H1 (cell line): Measurements from ENCODE around the gene ISM1.

Experiments used
- CBX5 ChIP-seq: fragments of 300-800, 300-1000 bp; sonication (generic); IDR thresholded peaks from 2 replicates; pipeline ENCODE4 v1.7.1; 2016; ENCODE audit warnings: antibody characterized with exemption, low read length, low read depth
- CREB1 ChIP-seq: IDR thresholded peaks from 2 replicates; pipeline ENCODE4 v1.6.1; 2012; ENCODE audit warnings: inconsistent platforms
- EP300 ChIP-seq, 2 experiments: IDR thresholded peaks; 1 replicate in 1 of 2; 2 replicates in 1 of 2; pipeline ENCODE4 v1.6.1; 2011 to 2012; ENCODE audit warnings: low read depth in 2 of 2, low read length in 2 of 2, mild to moderate bottlenecking in 2 of 2, borderline replicate concordance in 1 of 2, inconsistent platforms in 1 of 2, moderate library complexity in 1 of 2
- POLR2A ChIP-seq, 2 experiments: IDR thresholded peaks; 1 replicate in 1 of 2; 2 replicates in 1 of 2; pipeline ENCODE4 v1.6.1; 2011; ENCODE audit warnings: low read depth in 2 of 2, low read length in 2 of 2, mild to moderate bottlenecking in 2 of 2; ENCODE audit errors: control extremely low read depth in 1 of 2
- POLR2AphosphoS5 ChIP-seq: IDR thresholded peaks from 2 replicates; pipeline ENCODE4 v1.6.1; 2011; ENCODE audit warnings: low read depth, low read length
- SUZ12 ChIP-seq: fragments of 200-600 bp; sonication (generic); IDR thresholded peaks from 2 replicates; pipeline ENCODE4 v1.6.1; 2012; ENCODE audit warnings: mild to moderate bottlenecking, inconsistent platforms, low read length, moderate library complexity, mixed read lengths
- TBP ChIP-seq: IDR thresholded peaks from 2 replicates; pipeline ENCODE4 v1.6.1; 2011; ENCODE audit warnings: low read depth, low read length, improper control_type of control experiment
- YY1 ChIP-seq: IDR thresholded peaks from 2 replicates; pipeline ENCODE4 v1.6.1; 2011; ENCODE audit warnings: low read depth, mild to moderate bottlenecking, low read length
- TF ChIP-seq, protein P1 (sequence below), 3 experiments: IDR thresholded peaks; 1 replicate in 2 of 3; 2 replicates in 1 of 3; pipeline versions ENCODE4 v1.5.1 to v1.6.1; 2011; ENCODE audit warnings: low read length in 3 of 3, mild to moderate bottlenecking in 3 of 3, inconsistent platforms in 2 of 3, low read depth in 1 of 3, moderate library complexity in 1 of 3; ENCODE audit not compliant: insufficient read depth in 1 of 3; ENCODE audit errors: control extremely low read depth in 1 of 3
- TF ChIP-seq, protein P2 (sequence below): IDR thresholded peaks from 2 replicates; pipeline ENCODE4 v1.6.1; 2012; ENCODE audit warnings: inconsistent platforms

DNA sequence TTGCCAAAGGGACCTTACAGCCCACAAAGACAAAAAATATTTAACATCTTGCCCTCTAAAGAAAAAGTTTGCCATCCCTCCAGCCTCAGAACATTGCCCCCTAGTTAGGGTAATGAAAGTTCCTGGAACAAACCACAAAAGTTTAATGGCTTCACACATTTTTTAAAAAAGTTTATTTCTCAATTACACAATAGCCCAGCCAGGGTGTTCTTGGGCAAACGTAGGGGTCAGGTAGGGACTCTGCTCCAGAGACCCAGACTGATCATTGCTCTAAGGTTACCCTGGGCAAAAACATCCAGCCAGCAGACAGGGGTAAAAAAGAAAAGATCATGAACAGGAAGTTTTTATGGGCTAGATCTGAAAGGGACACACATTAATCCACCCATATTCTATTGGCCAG lies 4.5 kb upstream of the ISM1 start:
- TF ChIP-seq, protein P1, sequence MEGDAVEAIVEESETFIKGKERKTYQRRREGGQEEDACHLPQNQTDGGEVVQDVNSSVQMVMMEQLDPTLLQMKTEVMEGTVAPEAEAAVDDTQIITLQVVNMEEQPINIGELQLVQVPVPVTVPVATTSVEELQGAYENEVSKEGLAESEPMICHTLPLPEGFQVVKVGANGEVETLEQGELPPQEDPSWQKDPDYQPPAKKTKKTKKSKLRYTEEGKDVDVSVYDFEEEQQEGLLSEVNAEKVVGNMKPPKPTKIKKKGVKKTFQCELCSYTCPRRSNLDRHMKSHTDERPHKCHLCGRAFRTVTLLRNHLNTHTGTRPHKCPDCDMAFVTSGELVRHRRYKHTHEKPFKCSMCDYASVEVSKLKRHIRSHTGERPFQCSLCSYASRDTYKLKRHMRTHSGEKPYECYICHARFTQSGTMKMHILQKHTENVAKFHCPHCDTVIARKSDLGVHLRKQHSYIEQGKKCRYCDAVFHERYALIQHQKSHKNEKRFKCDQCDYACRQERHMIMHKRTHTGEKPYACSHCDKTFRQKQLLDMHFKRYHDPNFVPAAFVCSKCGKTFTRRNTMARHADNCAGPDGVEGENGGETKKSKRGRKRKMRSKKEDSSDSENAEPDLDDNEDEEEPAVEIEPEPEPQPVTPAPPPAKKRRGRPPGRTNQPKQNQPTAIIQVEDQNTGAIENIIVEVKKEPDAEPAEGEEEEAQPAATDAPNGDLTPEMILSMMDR (IDR thresholded peaks at IDR 0.05; ENCODE audit: control extremely low read depth in 1 of 3, insufficient read depth in 1 of 3, low read depth in 1 of 3, low read length in 3 of 3), result no peak
- TF ChIP-seq EP300 (IDR thresholded peaks at IDR 0.05; ENCODE audit: borderline replicate concordance in 1 of 2, low read depth in 2 of 2, low read length in 2 of 2), result no peak
- TF ChIP-seq POLR2A (IDR thresholded peaks at IDR 0.05; ENCODE audit: control extremely low read depth in 1 of 2, low read depth in 2 of 2, low read length in 2 of 2), result no peak
- TF ChIP-seq CBX5, result no peak
- no peak for TF ChIP-seq SUZ12
- no peak for TF ChIP-seq YY1
- TF ChIP-seq POLR2AphosphoS5, result no peak
- TF ChIP-seq, protein P2, sequence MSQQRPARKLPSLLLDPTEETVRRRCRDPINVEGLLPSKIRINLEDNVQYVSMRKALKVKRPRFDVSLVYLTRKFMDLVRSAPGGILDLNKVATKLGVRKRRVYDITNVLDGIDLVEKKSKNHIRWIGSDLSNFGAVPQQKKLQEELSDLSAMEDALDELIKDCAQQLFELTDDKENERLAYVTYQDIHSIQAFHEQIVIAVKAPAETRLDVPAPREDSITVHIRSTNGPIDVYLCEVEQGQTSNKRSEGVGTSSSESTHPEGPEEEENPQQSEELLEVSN, result no peak
- TF ChIP-seq TBP, result no peak
- TF ChIP-seq CREB1, result no peak
